HG03097 (cell line): Measurements from ENCODE around the gene ANKRD23.
"Not testable (repeated sequence)": the region's sequence is repeated elsewhere in the genome, so short reads cannot be mapped to it uniquely, and the experiment has no call there.

ENCODE experiments used
- ATAC-seq: cut with Tn5 transposase; IDR thresholded peaks from one replicate; pipeline ENCODE4 v1.9.1; 2021; ENCODE audit not compliant: unreplicated experiment, low FRiP score

ANKRD23 gene

DNA sequence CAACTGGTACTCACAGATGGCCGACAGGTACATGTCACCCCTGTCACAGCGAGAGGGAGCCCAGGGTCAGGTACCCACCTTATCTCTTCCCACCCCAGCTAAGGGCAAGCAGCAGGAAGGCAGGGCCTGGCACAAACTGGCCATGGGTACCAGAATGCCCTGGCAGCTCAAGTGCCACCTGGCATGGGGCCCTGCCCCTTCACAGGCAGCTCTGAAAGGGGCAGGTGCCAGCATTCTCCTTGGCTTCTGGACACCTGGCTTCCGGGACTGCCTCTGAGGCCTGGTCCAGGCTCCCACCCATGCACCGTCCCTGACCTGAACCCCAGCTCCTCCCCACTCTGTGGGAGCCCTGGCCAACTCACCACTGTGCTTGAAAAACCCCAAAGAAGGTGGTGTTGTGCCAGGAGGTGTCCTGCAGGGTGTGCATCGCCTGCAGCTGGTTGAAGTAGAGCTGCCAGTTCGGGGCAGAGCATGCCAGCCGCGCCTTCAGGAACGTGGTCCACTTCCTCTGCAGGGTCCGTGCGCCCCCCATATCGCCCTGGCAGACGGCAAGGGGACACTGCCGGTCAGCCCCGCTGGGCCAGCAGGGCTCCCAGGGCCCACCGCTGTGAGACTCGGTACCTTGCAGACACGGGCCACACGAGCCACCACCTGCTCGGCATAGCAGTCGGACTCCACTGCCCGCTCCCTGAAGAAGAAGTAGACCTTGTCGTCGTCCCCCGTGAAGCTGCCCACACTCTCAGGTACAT lies 20.7 kb upstream of the ANKRD23 start:
- no peak for ATAC-seq

DNA sequence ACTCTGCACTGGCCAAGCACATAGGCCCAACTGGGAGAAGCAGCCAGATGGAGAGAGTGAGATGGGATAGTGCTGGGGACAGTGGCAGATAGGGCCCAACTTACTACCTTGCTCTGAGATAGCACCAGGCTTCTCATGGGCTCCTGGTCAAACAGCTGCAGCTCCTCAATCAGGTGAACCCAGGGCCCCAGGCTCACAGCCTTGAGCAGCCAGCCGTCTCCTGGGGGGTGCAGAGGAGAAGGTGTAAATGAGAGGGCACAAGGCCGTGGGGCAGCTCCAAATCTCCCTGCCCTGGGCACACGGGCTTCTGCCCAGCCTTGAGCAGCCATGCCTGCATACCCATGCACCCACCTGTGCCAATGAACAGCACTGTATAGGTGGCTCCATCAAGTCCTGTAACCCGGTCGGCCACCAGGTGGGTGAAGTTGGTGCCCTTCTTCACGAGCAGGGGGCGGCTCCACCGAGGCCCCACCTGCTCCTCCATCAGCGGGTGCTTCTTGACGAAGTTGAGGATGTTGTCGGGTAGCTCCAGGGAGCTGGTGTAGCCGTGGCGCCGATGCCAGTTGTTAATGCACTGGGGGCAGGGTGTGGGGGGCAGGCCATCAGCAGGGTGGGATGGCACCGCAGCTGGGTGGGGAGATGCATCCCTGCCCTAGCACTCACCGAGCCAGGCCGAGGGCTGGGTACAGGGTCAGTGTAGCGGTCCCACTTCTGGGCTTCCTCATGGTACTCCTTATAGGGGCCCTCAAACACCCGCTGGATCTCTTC lies 19.9 kb upstream of the ANKRD23 start:
- ATAC-seq, result no peak

DNA sequence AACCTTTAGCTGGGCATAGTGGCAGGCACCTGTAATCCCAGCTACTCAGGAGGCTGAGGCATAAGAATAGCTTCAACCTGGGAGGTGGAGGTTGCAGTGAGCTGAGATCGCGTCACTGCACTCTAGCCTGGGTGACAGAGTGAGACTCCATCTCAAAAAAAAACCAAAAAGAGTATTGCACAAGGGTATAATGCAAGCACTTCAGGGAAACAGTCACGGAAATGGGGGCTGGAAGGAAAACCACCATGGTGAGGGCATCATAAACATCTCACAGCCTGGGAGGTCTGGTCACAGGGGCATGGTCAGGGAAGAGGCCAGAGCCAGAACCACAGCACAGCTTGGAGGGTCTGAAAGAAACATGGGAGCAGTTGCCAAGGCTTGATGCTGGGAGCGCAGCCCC lies 19.2 kb upstream of the ANKRD23 start:
- not testable (repeated sequence) for ATAC-seq

DNA sequence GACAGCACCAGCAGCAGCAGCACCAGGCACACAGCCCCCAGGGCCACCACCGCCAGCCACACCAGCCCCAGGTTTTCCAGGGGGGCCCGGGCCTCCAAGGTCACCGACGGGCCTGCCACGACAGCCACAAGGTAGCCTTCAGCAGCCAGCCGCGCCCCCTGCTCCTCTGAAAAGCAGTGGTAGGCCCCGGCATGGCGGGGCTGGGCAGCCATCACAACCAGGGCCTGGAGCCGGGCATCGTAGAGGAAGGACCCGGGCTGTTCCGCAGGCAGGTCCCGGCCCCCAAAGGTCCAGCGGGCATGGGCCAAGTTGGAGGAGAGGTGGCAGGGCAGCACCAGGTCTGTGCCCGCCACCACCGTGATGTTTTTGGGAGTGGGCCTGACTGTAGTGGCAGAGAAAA lies 17.3 kb upstream of the ANKRD23 start:
- no peak for ATAC-seq

DNA sequence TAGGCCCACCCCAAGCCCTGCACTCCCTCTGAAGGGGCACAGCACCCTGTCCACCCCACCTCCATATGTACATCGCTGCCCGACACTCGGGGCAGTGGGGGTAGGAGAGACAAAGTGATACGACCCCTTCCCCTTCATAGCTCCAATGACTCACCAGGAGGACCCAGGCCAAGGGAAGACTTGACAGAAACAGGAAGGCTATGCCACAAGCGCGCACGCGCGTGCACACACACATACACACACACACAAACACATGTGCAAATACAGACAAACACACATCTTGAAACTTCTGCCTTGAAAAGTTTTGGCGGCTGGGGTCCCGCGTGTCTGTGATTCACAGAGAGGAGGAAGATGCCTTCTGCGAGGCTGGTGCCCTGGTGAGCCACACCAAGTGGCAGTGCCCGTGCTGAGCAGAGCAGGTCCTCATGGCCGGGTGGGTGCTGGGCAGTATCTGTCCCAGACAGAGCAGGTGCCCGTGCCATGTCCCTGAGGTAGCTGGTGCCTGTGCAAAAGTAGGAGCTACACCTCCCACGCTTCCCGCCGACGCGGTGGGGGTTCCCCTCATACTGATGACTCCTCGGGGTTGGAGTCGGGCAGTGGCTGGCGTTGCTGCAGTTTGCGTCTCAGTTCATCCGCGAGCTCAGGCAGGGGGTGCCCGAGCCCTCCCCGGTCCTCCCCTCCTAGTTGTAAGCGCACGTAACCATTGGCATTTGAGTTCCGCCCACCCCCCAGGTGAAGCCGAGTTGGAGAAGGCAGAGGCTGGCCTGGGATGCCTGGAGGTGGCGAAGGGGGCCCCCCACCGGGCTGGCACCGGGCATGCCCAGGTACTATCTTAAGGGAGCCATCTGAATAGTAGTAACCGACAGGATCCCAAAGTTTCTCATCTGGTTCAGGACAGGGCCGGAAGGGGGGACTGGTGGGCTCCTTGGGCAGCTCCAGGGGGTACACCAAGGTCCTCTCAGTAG lies 16.5 kb upstream of the ANKRD23 start:
- ATAC-seq, result no peak

DNA sequence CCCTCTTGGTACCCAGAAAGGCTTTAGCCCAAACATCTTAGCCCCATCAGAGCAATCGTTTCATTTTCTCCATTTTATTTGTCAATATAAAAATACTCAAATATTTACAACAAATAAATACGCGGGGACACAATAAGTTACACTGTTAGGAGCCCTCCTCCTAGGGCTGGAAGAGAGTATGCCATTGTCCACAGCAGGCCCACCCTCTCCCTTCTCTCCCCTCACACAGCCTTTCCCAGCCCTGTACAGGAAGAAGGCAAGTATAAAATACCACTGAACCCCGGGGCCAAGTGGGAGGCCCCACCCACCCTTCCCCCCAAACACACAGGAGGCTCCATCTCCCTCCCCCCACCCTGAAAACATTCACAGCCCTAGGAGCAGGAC lies 15.9 kb upstream of the ANKRD23 start:
- ATAC-seq, result no peak

DNA sequence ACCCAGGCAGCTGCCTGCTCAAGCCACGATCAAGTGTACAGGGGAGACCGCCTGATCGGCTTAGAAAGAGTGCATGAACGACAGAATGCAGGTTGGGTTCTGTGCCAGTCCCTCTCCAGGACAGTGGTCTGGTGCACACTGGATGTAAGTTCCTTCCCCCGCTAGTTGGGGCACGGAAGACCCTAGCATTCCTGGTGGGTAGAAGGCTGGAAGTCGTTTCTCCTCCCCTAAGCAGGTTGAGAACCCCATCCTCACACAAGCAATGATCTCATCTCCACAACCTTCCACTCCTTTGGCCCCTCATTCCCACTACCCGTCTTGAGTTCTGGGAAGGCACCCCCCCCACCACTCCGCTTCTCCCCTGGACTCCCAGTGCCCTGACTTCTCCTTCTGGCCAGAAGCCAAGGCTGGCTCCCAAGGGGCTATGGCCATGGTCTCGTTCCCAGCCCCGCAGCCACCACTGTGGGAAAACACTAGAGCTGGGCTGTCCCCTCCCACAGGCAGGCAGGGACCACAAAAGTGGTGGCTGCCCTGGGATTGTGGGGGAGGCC lies 15.4 kb upstream of the ANKRD23 start:
- ATAC-seq, result no peak

DNA sequence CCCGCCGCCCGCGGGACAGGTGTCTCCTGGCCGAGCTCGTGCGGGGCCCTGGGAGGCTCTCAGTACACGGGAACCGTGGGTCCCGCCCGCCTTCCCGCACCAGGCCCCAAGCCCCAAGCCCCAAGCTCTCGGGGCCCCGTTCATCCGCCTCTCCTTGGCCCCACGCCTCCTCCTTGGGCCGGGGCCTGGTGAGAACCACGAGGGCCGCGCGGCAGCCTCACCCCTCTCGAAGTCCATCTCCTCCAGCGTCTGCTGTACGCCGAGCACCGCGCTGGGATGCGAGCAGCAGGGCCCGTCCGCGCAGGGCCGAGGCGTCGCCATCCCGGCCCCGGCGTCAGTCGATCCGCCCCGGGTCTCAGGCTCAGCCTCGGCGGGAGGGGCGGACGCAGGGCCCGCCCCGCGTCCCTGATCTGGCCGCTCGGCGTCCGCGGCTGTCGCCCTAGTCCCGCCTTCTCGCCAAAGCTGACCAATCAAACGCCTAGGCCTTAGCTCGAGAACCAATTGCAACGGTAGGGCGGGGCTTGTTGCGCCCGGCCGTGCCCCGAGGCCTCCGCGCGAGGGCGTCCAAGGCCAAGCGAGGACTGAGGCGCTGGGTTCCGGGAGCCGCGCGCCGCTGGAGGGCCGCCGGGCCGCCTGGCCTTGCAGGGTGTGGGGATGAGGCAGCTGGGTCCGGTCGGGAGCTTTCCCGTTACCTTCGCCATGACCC lies 14.0 kb upstream of the ANKRD23 start, which contains the start of gene ANKRD39:
Gene ANKRD39, minus strand, starts transcription at position 350 of the 706 bp plus-strand sequence. Its CDS starts 29 bp downstream, at position 321.
- ATAC-seq, result peak; percentile 91

DNA sequence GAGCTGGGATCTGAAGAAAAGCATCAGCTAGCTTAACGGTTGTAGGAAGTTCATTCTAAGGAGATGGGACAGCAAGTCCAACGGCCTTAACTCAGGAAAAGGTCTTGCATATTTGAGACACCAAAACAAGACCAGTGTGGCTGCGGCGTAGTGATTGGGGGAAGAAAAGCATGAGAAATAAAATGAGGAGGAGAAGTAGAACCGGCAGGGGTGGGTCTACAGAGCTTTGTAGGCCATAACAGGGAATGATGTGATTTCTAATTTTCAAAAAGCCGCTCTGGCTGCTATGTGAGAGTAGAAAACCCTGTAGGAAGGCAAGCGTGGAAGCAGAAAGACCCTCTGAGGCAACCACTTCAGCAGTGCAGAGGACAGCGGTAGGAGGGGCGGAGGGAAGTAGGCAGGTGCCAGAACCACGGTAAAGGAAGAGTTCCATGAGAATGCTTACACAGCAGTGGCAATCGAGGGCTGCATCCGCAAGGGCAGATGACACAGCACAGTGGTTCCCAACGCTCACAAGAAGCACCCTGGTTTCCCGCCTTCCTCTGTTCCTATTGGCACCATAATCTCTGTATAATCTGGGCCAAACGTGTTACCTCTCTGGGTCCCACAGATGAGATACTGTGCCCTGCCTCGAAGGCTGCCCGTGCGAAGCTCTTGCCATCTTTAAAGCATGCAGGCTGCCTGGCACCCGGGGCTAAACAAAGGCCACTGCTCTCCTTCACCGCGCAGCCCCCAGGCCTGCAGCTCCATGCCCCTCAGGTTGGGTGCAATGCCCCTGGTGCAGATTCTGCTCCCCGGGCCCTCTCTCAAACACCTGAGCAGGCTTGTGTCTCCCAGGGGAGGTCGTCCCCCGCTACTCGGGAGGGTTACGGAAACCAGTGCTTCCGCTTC lies 13.2 kb upstream of the ANKRD23 start:
- ATAC-seq, result peak; percentile 15

DNA sequence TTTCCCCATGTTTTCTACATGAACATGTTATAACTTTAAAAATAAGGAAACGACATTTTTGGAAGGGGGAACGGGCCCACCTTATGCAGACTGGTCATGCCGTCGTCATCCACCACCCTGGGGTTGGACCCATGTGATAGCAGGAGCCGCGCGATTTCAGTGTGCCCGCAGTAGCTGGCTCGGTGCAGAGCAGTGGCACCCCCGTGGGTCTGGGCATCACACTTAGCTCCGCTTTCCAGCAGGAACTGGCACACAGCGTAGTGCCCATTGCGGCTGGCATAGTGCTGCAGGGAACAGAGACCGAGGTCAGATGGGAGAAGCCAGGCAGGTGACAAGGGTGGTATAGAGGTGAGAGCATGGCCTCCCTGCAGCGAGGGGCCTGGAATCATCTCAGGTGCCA lies 9.5 kb upstream of the ANKRD23 start:
- ATAC-seq, result no peak

DNA sequence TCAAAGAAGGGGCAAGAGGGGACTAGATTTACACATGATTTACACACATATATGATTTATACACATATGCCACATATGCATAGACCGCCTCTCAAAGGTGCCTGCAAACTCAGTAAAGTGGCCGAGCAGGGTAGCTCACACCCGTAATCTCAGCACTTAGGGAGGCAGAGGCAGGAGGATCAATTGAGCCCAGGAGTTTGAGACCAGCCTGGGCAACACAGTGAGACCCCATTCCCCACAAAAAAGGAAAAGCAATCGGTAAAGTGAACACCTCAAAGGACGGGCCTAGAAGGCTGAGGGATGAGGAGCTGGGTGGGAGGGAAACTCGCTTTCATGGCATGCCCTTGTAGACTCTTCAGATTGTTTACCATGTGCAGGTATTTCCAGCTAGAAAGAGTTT lies 8.8 kb upstream of the ANKRD23 start:
- no peak for ATAC-seq

DNA sequence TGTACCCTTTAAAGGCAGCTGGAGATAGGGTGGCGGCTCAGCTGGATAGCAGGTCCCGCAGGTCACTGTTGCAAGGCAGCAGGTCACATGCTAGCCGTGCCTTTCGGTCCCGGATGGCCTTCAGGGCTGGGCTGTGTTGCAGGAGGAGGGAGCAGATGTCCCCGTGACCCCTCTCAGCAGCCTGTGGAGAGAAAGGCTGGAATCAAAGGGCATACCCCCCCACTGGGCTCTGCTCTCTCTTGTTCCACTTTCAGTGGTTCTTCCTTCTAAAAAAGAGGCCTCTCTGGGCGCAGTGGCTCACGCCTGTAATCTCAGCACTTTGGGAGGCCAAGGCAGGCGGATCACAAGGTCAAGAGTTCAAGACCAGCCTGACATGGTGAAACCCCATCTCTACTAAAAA lies 4.4 kb upstream of the ANKRD23 start:
- no peak for ATAC-seq

DNA sequence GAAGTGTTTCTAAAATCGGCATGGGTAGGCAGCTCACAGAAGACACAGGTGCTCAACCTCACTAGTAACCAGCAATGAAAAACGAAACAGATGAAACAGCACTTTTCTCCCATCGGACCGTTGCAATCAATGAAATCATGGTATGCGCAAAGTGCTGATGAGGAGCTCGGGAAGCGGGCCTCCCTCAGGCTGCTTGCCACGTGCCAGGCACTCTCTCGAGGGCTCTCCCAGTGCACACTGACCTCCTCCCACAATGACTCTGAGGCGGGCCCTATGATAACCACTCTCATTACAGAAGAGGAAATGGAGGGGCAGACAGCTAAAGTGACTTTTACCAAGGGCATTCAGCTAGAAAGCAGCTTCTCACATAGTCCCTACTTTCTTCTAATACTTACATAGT lies 3.8 kb upstream of the ANKRD23 start:
- ATAC-seq, result no peak

DNA sequence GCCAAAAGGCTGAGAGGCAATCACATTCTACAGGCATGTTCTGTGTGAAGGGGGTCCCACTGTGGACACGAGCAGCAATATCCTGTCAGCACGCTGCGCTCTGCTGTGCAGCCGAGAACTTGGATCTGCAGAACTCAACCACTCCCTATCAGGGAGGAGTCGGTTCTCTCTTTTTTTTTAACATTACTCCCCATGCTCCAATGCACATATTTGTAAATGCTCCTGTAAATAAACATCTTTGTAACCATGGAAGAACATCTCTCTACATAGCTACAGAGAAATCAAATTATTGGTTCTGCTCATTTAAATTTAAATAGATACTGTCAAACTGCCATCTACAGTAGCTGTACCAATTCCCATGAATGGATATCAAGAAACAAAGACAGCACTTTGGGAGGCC lies 3.0 kb upstream of the ANKRD23 start:
- ATAC-seq, result no peak

DNA sequence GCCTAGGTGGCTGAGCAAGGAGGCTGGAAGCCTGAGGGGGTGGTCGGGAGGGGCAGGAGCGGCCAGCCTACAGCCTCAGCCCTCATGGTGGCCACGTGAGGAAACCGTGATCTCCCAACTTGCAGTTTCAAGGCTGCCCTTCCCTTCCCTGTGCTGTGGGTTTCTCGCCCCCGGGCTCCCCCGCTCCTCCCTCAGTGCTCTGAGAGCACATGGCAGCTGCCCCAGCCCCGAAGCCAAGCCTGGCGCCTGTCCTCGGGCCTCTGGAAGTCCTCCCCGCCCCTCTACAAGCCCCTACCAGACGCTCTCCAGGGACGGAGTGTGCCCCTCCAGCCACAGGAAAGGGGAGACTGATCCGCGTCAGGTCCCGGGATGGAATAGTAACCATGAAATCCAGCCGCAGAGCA lies 586 bp upstream of the ANKRD23 start:
- no peak for ATAC-seq

DNA sequence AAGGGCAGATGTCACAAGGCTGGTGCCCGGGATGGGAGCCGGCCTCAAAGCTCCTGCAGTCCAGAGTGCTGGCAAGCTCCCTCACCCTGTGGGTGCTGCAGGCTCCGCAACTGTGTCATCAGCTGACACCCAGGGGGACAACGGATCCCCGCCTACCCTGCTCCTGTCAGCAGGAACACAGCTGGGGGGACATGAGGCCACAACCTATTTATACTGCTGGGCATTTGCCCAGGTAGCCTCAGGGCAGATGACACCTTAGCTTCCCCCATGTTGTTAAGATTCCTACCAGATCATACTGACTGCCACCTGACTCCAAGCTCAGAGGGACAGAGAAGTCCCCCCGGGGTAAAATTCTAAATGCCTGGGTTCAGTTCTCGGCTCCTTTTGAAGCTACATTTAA lies 1.2 kb downstream of the ANKRD23 start:
- no peak for ATAC-seq

DNA sequence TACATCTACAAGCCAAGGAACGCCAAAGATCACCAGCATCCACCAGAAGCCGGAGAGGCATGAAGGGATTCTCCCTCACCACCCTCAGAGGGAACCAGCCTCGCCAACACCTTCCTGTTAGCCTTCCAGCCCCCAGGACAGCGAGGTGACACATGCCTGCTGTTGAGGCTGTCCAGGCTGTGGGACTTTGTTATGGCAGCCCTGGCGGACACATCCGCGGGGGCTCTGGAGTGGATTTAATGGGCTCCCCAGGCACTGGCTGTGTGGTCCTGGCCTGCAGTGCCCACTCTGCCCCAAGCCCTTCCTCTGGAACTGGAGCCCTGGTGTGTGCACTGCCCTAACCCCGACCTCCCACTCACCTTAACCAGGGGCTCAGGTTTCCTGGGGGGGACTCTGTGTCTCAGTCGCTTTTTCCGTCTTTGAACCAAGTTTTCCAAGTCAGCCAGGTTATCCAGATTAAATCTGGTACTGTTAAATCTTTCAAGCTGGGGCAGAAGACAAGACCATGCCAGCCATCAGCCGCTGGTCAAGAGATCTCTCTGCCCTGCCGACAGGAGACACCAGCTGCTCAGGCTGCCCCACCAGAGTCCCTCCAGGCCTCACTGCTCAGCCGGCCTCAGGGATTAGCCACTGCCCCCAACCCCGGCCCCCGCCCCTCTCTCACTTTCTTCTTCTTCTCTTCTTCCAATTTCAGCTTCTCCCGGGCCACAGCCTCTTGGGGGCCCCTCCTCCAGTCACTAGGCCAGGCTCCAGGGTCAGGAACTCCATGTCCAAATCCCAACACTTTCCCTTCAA lies 1.9 kb downstream of the ANKRD23 start:
- no peak for ATAC-seq
